GM19397 (cell line): ENCODE data around the gene OR52A1.
"Not testable (repeated sequence)": the region's sequence is repeated elsewhere in the genome, so short reads cannot be mapped to it uniquely, and the experiment has no call there.

Source experiments
- ATAC-seq: cut with Tn5 transposase; IDR thresholded peaks from one replicate; pipeline ENCODE4 v1.9.1; 2021; ENCODE audit warnings: mild to moderate bottlenecking, moderate library complexity; ENCODE audit not compliant: unreplicated experiment

OR52A1 gene

DNA sequence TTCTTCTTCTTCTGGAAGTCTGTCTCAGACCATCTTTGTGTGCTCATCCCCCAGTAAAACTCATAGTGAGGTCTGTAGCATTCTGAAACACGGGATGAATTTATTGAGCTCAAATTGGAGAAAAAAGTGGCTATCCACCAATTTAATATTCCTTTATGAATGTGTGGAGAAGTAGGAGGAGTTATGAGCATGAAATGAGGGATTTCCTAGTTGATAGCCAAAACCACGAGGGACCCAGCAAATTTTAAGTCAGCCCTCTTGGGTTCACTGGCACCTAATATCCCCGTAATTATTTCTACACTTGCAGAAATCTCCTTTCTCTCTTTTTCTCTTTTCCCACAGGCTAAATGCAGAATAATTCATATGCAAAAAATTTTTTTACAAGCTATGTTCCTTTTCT lies at the start of gene OR52A1:
TSS of gene OR52A1 (minus strand) at position 101 of the 400 bp plus-strand sequence. CDS start 2,388 bp downstream, outside the sequence.
- no peak for ATAC-seq

DNA sequence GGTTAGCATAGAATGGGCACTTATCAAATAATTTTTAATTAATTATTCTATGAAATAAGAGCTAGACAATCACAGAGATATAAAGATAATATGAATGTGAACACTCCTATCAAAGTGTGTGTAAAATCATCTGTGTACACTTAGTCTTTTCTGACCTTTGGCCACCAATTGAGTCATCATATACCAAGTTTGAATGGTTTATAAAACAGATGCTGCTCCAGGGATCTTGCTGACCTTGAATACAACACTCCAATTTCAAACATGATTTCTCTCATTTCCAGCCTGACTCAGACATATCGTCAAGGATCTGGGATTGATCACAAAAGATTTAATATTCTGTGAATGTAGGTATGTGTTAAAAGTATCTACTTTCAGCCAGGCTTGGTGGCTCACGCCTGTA lies 48.8 kb upstream of the OR52A1 start:
- ATAC-seq, result no peak

DNA sequence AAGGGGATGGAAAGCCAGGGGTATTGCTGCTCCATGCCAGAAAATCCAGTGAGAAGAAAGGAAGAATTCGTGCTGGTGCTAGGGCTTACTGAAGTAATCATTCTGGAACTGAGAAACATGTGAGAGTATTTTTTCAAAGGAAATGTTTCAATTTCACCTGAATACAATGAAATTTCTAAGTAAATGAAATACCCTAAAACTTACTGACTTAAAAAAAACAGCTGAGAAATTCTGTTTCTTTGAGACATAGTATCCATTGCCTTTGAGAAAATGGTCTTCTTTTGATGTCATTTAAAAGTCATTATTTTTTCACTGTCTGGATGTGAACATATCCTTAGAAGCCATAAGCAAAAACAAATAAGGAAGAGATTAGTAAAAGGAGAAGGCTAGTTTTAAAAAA lies 46.0 kb upstream of the OR52A1 start, which contains the start of gene OR51V1:
TSS of gene OR51V1 (minus strand) at position 101 of the 400 bp plus-strand sequence. CDS start at position 101, 0 bp downstream.
- ATAC-seq, result no peak

DNA sequence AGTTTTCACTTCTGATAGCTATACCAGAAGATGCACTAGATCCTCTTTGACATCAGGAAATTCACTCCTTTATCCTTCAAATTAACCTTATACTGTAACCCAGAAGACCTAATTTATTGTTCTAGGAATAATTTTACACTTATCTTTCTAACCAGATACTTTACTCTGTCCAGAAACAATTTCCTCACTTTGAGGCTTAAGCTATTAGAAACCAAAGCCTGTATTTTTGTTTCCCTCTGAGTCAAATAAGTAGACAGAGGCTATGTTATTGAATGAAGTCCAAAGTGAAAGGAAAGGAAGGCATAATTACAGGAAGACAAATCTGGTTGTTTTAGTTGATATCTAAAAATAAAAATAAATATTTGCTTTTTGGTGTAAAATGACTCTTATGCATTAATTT lies 43.7 kb upstream of the OR52A1 start:
- ATAC-seq, result no peak

DNA sequence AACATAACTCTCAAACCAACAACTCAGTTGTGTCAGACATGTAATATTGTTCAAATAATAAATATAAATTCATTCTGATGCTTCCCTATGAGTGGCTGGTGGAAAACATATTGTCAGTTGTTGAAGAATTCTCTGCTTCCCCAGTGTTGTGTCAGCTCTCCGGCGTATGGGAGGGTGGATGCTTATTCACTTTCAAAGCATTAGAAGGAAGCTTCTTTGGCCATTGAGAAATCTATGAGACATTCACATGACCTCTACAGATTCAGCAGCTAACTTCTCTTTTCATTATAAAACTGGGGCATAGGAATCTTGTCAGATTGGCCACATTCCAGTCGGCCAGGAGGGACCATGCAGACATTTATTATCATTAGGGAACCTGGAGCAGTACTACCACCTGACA lies 43.0 kb upstream of the OR52A1 start:
- no peak for ATAC-seq

DNA sequence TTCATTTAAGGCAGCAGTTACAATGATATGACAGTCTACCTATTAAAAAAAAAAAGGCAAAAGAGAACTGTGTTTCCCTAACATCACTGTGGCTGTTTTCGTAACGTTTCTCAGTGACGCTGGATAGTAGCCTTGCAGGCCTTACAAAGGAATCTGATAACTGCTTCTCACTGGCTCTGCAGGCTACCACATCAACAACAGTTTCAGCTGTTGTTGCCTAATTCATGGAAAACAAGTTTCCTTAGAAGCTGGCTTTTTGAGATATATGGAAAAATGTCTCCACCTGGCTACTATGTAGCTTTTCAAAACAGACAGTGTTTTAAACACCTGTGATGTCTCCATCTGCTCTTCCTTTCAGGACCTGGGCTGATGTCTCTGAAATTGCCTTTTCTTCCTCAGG lies 42.2 kb upstream of the OR52A1 start:
- no peak for ATAC-seq

DNA sequence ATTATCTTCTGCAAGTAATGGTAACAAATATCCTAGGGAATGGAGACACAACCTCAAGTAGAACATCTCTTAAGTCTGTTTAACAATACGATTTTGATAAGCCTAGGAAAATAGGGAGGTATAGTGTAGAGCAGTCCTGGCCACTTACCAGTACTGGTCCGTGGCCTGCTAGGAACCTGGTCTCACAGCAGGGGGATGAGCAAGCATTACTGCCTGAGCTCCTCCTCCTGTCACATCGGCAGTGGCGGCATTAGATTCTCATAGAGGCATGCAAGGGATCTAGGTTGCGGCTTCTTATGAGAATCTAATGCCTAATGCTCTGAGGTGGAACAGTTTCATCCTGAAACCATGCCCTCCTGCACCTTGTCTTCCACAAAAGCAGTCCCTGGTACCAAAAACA lies 41.5 kb upstream of the OR52A1 start:
- ATAC-seq, result no peak

DNA sequence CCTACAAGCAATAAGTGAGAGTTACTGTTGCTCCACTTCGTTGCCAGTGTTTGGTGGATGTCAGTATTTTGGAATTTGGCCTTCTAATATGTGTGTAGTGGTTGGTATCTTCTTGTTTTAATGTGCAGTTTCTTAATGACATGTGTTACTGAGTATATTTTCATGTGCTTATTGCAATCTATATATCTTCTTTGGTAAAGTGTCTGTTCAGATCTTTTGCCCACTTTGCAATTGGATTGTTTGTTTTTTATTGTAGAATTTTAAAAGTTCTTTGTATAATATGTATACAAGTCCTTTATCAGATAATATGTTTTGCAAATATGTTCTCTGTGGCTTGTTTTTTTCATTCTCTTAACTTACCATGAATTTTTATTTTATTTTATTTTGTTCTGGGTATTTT lies 38.2 kb upstream of the OR52A1 start:
- no peak for ATAC-seq

DNA sequence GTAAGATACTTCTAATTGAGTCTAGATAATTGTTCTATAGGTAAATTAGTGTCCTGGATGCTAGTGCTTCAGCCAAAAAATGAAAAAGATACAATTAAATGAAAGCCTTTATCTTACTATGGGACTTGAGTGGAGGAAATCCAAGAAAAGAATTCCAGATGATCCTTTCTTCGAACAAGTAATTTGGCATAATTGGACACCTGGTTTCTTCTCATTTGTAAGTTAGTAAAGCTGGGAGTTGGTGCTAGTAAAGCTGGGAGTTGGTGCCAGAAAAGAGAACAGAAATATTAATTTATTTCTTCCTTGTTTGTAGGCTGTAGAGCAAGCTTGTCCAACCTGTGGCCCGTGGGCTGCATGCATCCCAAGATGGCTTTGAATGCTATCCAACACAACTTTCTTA lies 33.6 kb upstream of the OR52A1 start:
- no peak for ATAC-seq

DNA sequence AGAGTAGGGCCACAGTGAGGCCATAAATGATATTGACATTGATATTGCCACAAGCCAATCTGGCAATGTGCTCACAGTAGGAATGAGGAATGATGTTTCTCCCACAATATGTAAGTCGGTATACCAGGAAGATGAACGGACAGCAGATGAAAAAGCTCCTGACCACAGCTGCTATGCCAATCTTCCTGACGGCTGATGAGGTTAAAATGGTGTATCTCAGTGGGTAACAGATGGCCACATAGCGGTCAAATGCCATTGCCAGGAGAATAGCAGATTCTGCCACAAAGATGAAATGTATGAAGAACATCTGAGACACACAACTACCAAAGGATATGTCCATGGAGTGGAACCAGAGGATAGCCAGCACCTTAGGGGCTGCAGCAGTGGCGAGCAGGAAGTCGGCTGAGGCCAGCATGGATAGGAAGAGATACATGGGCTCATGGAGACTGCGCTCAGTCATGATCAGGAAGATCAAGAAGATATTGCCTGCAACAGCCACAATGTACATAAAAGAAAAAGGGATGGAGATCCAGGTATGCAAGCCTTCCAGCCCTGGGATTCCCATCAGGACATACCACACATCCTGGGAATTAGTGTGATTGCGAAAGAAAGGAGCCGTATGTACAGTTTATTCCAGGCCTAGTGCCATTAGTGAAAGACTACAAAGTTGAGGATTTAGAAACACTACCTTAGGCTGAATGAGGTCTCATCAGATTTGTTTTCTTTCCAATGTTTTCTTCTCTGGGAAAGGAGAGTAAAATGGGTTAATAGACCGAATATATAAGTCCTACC lies 23.7 kb upstream of the OR52A1 start:
- ATAC-seq, result no peak

DNA sequence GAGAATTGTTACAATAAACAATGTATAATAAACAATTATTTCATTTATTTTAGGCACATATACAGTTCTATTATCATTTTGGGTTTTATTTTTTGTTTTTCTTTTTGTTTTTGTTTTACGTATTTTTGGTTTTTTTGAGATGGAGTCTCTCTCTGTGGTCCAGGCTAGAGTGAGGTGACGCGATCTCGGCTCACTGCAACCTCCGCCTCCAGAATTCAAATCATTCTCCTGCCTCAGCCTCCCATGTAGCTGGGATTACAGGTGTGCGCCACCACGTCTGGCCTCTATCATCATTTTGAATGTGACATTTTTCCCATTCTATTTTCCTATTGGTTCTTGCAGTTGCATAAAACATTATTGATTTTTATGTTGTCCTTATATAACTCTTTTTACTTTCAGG lies 20.4 kb upstream of the OR52A1 start:
- ATAC-seq, result no peak

DNA sequence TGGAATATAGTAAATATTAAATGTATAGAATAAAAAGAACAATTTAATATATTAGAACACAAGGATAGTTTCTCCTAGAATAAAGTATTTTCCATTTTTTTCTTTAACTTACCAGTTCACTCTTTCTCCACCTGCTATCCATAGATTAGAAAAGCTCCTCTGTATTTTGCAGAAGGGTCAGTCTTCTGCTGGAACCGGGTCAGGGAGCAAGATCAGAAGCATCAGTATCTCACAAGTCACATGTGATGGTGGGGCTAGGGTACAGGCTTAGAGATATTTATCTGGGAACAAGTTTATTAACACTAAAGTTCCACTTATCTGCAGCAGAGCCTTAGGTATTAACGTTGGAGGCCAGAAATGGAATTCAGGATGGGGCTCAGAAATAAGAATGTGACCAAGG lies 17.3 kb upstream of the OR52A1 start:
- no peak for ATAC-seq

DNA sequence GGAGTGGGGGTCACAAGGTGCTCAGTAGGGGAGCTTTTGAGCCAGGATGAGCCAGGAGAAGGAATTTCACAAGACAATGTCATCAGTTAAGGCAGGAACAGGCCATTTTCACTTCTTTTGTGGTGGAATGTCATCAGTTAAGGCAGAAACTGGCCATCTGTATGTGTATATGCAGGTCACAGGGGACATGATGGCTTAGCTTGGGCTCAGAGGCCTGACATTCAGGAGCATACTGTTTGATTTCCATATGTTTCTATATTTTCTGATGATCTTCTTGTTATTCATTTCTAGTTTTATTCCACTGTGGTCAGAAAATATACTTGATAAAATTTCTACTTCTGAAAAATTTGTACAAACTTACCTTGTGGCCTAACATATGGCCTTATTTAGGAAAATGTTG lies 11.3 kb upstream of the OR52A1 start:
- not testable (repeated sequence) for ATAC-seq

DNA sequence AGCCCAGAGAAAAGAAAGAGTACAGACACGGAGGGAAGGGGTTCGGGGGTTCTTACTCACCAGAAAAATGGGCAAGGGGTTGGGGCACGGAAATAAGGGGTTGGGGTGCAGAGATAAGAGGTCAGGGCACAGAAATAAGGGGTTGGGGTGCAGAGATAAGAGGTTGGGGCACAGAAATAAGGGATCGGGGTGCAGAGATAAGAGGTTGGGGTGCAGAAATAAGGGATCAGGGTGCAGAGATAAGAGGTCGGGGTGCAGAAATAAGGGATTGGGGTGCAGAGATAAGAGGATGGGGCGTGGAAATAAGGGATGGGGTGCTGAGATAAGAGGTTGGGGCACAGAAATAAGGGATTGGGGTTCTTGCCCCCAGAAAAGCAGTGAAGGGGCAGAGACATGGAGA lies 10.2 kb upstream of the OR52A1 start:
- ATAC-seq, result not testable (repeated sequence)

DNA sequence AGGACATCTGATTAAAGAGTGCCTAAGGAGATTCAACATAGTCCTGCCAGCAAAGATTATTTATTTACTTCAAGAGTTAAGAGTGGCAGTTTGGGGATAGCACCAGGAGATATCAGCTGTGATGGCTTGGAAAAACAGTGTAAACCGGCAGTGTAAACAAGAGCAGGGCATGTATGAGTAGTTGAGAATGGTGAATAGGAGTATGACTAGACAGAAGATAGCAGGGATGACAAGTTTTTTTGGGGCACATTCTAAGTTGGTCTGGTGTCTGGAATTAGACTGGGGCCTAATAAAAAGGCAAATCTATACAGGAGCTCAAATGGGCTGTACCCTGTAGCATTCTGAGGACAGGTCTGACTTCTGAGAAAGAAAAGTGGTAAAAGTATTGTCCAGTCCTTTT lies 6.5 kb upstream of the OR52A1 start:
- ATAC-seq, result not testable (repeated sequence)

DNA sequence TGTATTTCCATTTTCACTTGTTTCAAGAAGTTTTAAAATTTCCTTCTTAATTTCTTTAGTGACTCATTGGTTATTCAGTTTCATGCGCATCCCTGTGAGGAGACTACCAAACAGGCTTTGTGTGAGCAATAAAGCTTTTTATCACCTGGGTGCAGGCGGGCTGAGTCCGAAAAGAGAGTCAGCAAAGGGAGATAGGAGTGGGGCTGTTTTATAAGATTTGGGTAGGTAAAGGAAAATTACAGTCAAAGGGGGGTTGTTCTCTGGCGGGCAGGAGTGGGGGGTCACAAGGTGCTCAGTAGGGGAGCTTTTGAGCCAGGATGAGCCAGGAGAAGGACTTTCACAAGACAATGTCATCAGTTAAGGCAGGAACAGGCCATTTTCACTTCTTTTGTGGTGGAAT lies 5.7 kb upstream of the OR52A1 start:
- ATAC-seq, result not testable (repeated sequence)

DNA sequence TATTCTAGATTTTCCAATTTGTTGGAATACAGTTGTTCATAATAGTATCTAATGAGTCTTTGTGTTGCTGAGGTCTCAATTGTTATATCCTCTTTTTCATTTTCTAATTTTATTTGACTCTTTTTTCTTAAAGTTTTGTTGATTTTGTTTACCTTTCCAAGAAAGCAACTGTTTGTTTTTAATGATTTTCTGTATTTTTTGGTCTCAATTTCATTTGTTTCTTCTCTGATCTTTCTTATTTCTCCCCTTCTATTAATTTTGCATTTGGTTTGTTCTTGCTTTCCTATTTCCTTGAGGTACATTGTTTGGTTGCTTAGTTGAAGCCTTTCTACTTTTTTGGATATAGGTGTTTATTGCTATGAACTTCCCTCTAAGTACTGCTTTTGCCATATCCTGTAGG lies 5.2 kb upstream of the OR52A1 start:
- ATAC-seq, result no peak

DNA sequence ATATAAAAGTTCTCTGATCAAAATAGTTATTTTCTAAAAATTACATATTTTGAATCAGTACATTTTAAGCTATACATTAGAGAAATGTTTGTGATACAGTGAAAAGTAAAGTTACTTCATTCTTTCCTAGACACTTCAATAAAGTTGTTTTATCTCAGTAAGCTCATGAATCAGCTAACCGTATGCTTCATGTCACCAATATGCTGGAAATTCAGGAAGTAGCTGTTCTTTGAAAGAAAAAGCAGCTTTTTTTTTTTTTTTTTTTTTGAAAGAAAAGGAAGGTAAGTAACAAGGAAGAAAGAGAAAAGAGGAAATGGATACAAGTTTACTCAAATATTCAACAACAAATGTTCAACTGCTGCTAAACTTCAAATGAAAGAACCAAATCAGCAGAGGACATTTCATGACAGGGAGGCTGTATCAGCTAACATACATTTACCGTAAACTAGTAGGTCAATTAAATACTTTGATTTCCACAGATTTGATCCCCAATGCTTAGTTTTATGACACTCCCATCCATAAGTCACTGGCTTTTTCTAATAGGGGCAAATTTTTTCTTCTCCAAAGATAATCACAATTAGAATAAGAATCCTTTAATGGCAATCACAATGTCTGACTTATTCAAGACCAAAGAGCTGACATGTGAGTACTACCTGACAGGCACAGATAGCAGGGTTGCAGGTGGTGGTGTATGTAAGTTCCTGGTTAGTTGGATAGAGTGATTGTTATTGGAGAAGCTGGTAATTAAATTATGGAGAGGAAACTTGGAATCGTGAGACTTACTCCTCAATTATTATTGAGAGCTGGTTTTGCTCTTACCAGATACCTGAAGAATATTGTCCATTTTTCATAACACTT lies 754 bp downstream of the OR52A1 start:
- ATAC-seq, result no peak

DNA sequence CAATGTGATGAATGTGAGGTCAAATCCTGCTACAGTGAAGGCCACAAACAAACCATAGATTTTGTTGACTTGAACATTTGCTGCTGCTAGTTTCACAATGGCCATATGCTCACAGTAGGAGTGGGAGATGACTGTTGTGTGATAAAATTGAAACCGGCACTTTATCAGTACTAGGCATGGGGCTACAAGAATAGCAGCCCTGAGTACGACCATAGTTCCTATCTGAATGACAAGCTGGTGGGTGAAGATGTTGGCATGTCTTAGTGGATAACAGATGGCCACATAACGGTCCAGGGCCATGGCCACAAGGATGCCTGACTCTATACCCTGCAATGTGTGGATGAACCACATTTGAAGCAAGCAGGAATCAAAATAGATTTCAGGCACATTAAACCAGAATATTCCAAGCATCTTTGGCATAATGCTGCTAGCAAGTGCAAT lies 2.8 kb downstream of the OR52A1 start:
- no peak for ATAC-seq

DNA sequence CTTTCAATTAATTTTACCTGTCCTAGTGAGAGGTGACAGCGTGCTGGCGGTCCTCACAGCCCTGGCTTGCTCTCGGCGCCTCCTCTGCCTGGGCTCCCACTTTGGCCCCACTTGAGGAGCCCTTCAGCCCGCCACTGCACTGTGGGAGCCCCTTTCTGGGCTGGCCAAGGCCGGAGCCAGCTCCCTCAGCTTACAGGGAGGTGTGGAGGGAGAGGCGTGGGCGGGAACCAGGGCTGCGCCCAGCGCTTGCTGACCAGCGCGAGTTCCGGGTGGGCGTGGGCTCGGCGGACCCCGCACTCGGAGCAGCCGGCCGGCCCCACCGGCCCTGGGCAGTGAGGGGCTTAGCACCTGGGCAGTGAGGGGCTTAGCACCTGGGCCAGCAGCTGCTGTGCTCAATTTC lies 10.4 kb downstream of the OR52A1 start:
- ATAC-seq, result not testable (repeated sequence)

DNA sequence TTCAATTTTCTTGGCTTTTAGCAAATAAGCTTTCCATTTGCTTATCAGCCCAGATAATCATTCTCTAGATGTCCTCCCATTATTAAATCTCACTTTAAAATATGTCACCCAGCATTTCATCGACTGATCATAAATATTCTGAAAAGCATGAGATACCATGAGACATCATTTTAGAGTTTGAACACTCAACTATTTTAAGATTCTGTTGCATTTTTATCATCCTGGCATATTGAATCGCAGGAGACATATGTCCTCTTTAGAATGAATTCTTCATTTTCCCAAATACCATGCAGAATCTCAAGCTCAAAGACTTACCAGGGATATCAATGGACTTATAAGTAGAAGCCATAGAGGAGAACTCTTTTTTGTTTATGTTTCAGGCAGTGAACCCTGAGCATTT lies 16.6 kb downstream of the OR52A1 start, which contains the start of gene OR52A5:
TSS of gene OR52A5 (minus strand) at position 361 of the 400 bp plus-strand sequence. CDS start 5,714 bp downstream, outside the sequence.
- no peak for ATAC-seq

DNA sequence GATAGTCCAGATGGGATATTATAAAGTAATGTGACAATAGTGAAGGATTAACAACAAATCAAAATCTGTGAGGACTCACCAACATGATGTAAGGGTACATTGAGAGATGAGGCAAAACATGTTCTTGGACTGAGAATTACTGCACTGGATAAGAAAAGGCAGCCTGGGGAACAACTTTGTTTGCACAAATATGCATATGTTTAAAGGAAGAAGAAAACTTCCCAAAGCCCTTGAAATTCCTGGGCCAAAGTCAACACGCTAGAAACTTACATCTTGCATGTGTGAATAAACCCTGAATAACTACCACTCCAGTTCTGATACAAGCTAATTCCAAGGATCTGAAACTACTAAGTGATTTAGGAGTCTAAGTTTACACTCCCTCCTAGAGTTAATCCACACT lies 17.5 kb downstream of the OR52A1 start:
- ATAC-seq, result no peak
